GM12891 (cell line): ENCODE results near the gene ADIRF.

Source experiments
- PAX5 ChIP-seq: IDR thresholded peaks from 2 replicates; pipeline ENCODE4 v1.6.1; 2011; ENCODE audit warnings: low read length, moderate library complexity, mild to moderate bottlenecking; ENCODE audit not compliant: insufficient read depth, severe bottlenecking
- POLR2A ChIP-seq: IDR thresholded peaks from 2 replicates; pipeline ENCODE4 v1.6.1; 2011; ENCODE audit warnings: low read depth, low read length, control low read depth
- POLR2AphosphoS5 ChIP-seq: IDR thresholded peaks from 2 replicates; pipeline ENCODE4 v1.6.1; 2011; ENCODE audit warnings: low read depth, low read length, control low read depth
- POU2F2 ChIP-seq: IDR thresholded peaks from 2 replicates; pipeline ENCODE4 v1.6.1; 2011; ENCODE audit warnings: low read depth, mild to moderate bottlenecking, control low read depth, low read length, moderate library complexity
- SPI1 ChIP-seq: IDR thresholded peaks from 2 replicates; pipeline ENCODE4 v1.6.1; 2011; ENCODE audit warnings: low read depth, low read length, control low read depth
- TAF1 ChIP-seq: IDR thresholded peaks from 2 replicates; pipeline ENCODE4 v1.6.1; 2011; ENCODE audit warnings: low read depth, low read length, control low read depth

- TF ChIP-seq POLR2AphosphoS5 = no peak
- TF ChIP-seq POLR2A = no peak
- no peak for TF ChIP-seq SPI1
- no peak for TF ChIP-seq TAF1
- no peak for TF ChIP-seq PAX5
- TF ChIP-seq POU2F2 = no peak
Measured at GRCh38 chr10:86922553-86922961, 45.7 kb upstream of the ADIRF start.
